Stimulated activated CD4-positive, alpha-beta T cell treated with anti-CD3 and anti-CD28 coated beads, Interleukin-12 subunit alpha, Interleukin-12 subunit beta, amount 100 ng/mL, for 4 hours (primary cell): ENCODE data around the gene CFAP77.

Experiments used
- DNase-seq: peaks from one replicate; pipeline ENCODE4 v3.0.0-alpha.2; 2020

CFAP77 gene

DNA sequence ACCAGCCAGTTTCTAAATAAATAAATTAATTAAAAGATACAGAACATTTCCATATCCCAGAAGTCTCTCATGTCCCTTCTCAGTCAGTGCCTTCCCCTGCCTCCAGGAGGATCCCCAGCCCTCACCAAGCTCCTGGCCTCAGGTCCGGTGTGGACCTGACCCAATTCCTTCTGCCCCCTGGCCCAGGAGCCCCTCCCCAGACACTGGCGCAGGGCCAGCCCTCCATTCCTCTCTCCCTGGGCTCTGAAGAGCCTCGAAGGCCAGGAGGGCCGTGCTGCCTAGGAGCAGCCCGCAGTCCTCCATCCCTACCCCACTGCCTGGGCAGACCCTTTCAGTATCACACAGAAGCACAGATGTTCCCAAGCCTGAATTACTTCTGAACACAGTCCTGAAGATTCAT is 110.6 kb downstream of the CFAP77 start:
- no peak for DNase-seq

GRCh38 chr9:132525308-132526023 is 115.5 kb downstream of the CFAP77 start:
- no peak for DNase-seq

- DNase-seq = no peak
These were observed 121.2 kb downstream of the CFAP77 start for GRCh38 chr9:132531195-132531594.

GRCh38 chr9:132531710-132532570 is 121.9 kb downstream of the CFAP77 start:
- DNase-seq = no peak

DNA sequence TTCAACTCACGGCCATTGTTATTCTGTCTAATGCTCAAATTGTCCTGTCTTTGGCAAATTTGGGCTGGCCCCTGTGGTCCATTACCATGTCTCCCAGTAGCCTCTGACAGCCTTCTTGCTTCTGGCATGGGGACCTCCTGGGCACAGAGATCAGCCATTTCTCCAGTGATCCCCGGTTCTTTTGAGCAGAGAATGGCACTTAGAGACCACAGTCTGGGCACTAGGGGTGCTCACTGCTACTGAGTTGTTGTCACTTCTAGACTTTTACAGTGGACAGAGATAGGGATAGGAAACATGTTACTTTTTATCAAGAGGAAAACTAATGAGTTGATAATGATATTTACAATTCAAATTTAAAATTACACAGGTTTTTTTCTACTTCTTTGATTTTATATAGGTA is 124.8 kb downstream of the CFAP77 start:
- DNase-seq = no peak

DNA sequence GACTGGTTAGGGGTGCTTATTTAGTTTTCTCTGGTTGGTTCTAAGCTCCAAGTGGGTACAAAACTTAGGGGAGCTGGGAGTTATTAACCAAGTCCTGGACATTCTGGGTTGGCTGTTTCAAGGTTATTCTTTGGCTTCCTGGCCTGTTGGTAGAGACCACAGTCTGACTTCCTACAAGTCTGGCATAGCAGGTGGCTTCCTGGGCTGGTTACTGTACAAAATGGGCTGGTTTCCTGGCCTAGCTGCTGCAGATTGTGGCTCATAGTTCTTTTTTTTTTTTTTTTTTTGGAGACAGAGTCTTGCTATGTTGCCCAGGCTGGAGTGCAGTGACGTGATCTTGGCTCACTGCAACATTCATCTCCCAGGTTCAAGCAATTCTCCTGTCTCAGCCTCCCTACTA is 126.1 kb downstream of the CFAP77 start:
- no peak for DNase-seq

- no peak for DNase-seq
These were observed 127.3 kb downstream of the CFAP77 start for GRCh38 chr9:132537352-132537751.

DNA sequence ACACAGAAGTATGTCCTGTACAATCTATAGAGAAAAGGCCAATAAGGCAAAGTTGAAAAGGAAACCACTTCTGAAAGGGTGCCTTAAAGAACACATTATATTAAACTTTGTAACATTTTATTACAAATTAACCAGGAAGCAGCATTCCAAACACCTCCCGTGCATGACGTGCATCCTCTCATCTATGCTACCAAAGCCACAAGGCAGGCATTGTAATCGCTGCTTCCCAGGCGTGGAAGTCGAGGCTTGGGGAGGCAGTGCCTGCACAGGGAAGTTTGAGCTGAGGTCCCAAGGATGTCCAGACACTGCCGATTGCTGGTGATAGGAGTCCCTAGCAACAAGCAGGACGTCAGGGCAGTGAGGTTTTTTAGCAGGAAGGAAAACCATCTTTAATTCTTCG is 128.1 kb downstream of the CFAP77 start:
- DNase-seq = no peak

GRCh38 chr9:132539096-132539495 is 129.1 kb downstream of the CFAP77 start:
- DNase-seq = no peak

- no peak for DNase-seq
These were observed 131.0 kb downstream of the CFAP77 start for GRCh38 chr9:132541051-132541450.

DNA sequence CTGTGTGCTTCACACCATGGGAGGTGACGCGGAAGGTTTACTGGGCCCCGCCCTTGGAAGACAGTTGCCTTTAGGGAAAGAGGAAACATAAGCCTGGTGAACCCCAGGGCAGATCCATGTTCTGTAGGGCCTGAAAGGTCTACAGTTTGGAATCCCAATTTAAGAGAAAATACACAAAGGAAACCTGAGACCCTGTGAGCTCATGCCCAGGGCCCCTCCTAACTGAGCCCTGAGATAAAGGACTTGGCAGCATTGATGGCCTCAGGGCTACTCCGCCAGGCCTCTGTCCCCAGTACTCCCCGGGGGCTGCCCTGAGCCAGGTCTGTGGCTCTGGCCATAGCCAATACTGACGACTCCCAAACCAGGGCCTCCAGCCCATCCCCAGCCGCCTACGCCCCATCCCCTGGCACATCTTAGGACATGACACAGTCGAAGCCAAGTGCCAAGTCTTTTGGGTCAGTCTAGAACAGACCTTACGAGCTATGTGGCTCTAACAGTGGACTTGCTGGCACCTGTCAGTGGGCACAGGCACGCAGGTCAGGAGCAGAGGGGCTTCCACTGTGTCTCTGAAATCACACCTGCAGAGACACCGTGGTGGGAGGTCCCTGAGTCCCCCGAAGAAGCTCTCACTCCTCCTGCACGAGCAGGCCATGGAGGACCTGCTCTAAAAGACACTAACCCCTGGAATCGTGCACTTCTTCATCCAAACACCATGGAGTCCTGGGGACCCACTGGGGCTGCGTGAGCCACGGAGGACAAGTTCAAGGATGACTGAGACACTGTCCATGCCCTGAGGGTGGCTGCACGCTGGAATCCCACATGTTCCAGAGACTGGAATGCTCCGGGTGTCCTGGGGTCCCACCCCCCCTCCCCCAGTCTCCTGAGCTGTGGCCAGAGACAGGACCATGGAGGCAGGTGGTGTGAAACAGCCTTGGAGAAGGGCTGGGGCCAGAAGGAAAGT is 132.1 kb downstream of the CFAP77 start:
- no peak for DNase-seq

GRCh38 chr9:132543251-132543650 is 133.2 kb downstream of the CFAP77 start:
- no peak for DNase-seq

GRCh38 chr9:132543960-132544359 is 133.9 kb downstream of the CFAP77 start:
- no peak for DNase-seq

DNA sequence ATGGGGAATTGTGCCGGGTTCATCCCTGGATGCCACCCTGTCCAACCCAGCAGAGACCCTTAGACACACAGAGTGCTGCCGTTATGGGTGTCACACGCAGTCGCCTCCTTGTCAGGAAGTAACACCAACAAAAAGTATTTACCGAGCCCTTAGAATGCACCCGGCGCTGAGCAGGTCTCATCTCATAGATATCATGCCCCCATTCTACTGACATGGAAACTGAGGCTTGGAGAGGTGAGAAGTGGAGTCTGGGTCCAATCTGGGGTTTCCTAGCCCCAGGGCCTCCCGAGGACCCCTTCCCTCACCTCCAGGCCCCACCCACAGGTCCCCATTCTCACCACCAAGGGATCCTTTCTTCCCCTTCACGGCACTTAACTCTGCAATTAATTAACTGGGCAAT is 135.6 kb downstream of the CFAP77 start:
- DNase-seq = no peak

DNA sequence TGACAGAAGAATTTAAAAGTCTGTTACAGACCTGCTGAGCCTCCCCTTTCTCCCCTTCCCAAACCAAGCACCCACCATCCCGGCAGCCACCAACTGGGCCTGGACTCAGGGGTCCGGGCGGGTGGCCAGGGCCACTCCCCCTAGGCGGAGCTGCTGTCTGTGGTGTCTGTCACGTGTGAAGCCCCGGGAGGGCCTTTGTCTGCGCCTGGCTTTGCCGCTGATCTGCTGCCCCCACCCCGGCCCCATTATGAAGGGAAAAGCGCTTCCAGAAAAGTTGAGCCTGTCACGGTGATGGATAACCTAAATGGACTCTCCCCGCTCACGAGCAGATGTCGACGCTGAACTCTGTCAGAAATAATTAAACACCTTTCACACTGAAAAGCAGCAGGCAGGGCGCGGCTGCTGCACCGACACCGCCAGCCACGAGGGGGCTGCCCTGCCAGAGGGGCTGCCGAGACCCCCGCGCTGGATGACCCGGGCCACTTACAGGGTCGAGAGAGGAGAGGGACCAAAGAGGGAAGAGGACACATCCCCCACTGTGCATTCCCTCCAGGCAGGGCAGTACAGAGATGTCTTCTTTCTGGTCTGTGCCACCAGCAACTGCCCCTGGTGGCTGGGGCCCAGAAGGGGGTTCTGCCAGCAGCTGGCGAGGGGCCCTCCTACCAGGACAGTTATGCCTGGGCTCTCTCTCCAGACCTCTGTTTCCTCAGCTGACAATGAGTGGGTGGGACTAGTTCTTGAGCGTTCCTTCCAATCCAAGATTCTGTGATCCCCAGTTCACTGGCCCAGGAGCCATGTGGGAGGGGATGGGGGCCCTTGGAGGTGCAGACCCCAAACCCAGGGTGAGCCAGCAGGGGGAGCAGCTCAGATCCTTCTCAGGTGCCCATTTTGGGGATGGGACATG is 136.4 kb downstream of the CFAP77 start:
- DNase-seq = no peak

- DNase-seq = no peak
These were observed 137.0 kb downstream of the CFAP77 start for GRCh38 chr9:132547052-132547431.

- DNase-seq = no peak
These were observed 137.4 kb downstream of the CFAP77 start for GRCh38 chr9:132547436-132547835.

DNA sequence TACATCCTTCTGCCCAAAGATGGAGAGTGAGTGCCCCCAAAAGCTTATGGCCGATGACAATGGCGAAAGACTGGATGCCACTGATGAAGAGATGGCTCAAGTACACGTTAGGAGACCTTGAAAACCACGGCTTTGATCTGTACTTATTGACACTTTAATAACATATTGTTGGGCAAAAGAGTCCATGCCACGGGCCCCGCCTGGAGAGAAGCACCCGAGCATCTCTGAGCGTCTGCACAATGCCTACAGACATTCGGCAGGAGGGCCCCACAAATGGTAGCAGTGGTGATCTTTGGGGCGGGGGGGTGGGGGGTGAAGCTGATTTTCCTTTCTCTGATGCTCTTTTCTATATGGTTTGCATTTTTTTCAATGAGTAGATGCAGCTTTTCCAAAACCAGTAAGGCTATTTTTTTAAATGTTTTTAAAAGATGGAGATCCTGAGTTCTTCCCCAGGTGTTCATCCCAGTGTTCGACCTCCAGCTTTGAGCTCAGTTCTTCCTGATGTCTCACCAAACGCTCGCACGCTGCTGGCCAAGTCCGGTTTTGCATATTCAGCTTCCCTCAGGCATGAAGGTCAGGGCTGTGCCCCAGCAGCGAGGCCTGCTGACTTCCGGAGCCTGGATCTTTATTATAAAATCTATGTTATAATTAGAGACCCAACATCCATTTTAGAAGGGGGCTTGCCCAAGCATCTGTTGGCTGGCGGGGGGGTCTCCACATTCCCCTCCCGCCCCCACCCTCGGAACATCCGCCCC is 138.1 kb downstream of the CFAP77 start:
- no peak for DNase-seq

- no peak for DNase-seq
These were observed 139.0 kb downstream of the CFAP77 start for GRCh38 chr9:132548751-132549640.

DNA sequence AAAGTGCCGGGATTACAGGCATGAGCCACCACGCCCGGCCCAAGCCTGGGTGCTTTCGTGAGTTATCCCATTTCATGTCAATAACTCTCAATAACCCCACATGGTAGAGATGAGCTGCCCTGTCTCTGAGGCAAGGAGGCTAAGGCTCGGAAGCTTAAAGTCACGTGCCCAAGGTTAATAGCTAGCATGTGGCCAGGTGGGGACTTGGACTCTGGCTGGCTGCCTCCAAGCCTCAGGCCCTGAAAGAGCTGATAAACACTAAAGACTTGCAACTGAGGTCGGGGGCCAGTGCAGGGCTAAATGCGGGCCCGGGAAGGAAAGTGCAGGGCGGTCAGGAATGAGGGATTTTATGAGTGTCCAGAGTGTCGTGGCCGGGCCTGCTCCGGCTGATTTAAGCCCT is 141.5 kb downstream of the CFAP77 start:
- no peak for DNase-seq
